HL-60 (cell line): ENCODE measurements around the gene CIRBP.

Experiments
- DNase-seq, 2 experiments: peaks; one replicate each; pipeline ENCODE4 v3.0.0-alpha.2; 2010 to 2020; ENCODE audit warnings: low read depth in 1 of 2, low spot score in 1 of 2
- H3K27ac ChIP-seq: fragments of 250-450 bp; sonication (Bioruptor Pico); replicated peaks from 2 replicates; pipeline ENCODE4 v1.5.1; 2020; ENCODE audit warnings: mild to moderate bottlenecking, moderate library complexity
- H3K27me3 ChIP-seq: fragments of 250-450 bp; sonication (Bioruptor Pico); 2 replicates; pipeline ENCODE4 v1.5.1; 2021; ENCODE audit warnings: mild to moderate bottlenecking, moderate library complexity; ENCODE audit not compliant: insufficient read depth, poor library complexity, severe bottlenecking
- H3K4me3 ChIP-seq: replicated peaks from 2 replicates; pipeline ENCODE4 v1.5.1; 2011; ENCODE audit warnings: mild to moderate bottlenecking, control low read depth, low read length; ENCODE audit not compliant: insufficient read depth
- GABPA ChIP-seq: IDR thresholded peaks from 2 replicates; pipeline ENCODE4 v1.6.1; 2012; ENCODE audit warnings: low read depth
- POLR2AphosphoS5 ChIP-seq: IDR thresholded peaks from 2 replicates; pipeline ENCODE4 v1.6.1; 2012; ENCODE audit warnings: low read depth
- SPI1 ChIP-seq: IDR thresholded peaks from 2 replicates; pipeline ENCODE4 v1.6.1; 2012; ENCODE audit warnings: low read depth, mild to moderate bottlenecking, borderline replicate concordance
- TF ChIP-seq, protein P1 (sequence below): IDR thresholded peaks from one replicate; pipeline ENCODE4 v1.5.1; 2011; ENCODE audit warnings: low read length, control low read depth, inconsistent platforms; ENCODE audit not compliant: insufficient read depth
- TF ChIP-seq, protein P2 (sequence below): IDR thresholded peaks from 2 replicates; pipeline ENCODE4 v1.6.1; 2012; ENCODE audit warnings: low read depth; ENCODE audit not compliant: insufficient replicate concordance

CIRBP gene

GRCh38 chr19:1220976-1221903, 47.9 kb upstream of the CIRBP start:
- TF ChIP-seq GABPA: no peak
- TF ChIP-seq, protein P1, sequence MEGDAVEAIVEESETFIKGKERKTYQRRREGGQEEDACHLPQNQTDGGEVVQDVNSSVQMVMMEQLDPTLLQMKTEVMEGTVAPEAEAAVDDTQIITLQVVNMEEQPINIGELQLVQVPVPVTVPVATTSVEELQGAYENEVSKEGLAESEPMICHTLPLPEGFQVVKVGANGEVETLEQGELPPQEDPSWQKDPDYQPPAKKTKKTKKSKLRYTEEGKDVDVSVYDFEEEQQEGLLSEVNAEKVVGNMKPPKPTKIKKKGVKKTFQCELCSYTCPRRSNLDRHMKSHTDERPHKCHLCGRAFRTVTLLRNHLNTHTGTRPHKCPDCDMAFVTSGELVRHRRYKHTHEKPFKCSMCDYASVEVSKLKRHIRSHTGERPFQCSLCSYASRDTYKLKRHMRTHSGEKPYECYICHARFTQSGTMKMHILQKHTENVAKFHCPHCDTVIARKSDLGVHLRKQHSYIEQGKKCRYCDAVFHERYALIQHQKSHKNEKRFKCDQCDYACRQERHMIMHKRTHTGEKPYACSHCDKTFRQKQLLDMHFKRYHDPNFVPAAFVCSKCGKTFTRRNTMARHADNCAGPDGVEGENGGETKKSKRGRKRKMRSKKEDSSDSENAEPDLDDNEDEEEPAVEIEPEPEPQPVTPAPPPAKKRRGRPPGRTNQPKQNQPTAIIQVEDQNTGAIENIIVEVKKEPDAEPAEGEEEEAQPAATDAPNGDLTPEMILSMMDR: peak; percentile 35
- H3K27ac ChIP-seq: no peak overlapping the region
- no peak for DNase-seq

GRCh38 chr19:1221904-1222255, 47.3 kb upstream of the CIRBP start:
- TF ChIP-seq, protein P1: no peak
- TF ChIP-seq GABPA: no peak
- Histone ChIP-seq H3K4me3 (no peak overlapping the region), H3K27me3 (no peaks in the 10 kb centered on the region), H3K27ac (no peak overlapping the region)
- no peak for DNase-seq

More at GRCh38 chr19:1220976-1221903, 47.9 kb upstream of the CIRBP start:
- H3K27me3 ChIP-seq: no peaks in the 10 kb centered on the region
- H3K4me3 ChIP-seq: no peak overlapping the region

DNA sequence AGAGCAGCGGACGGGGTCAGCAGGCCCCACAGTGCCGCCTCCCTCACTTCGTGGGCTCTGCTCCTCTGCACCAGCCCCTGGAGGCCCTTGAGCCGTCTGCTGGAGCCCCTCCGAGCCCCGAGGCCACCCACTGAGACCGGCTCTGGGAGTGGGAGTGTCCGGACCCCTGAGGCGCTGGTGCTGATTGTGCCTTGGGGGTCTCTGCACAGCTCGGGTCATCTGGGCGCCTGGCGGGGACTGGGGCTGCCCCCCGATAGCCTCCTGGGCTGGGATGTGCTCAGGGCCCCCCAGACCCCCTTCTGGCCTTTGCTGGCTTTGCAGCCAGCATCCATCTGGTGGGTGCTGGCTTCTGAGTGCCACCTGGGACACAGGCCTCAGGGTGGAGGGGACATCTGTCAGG, 46.7 kb upstream of the CIRBP start:
- TF ChIP-seq, protein P1: no peak
- no peak for TF ChIP-seq GABPA
- TF ChIP-seq SPI1: no peak
- no peak for TF ChIP-seq POLR2AphosphoS5
- TF ChIP-seq, protein P2, sequence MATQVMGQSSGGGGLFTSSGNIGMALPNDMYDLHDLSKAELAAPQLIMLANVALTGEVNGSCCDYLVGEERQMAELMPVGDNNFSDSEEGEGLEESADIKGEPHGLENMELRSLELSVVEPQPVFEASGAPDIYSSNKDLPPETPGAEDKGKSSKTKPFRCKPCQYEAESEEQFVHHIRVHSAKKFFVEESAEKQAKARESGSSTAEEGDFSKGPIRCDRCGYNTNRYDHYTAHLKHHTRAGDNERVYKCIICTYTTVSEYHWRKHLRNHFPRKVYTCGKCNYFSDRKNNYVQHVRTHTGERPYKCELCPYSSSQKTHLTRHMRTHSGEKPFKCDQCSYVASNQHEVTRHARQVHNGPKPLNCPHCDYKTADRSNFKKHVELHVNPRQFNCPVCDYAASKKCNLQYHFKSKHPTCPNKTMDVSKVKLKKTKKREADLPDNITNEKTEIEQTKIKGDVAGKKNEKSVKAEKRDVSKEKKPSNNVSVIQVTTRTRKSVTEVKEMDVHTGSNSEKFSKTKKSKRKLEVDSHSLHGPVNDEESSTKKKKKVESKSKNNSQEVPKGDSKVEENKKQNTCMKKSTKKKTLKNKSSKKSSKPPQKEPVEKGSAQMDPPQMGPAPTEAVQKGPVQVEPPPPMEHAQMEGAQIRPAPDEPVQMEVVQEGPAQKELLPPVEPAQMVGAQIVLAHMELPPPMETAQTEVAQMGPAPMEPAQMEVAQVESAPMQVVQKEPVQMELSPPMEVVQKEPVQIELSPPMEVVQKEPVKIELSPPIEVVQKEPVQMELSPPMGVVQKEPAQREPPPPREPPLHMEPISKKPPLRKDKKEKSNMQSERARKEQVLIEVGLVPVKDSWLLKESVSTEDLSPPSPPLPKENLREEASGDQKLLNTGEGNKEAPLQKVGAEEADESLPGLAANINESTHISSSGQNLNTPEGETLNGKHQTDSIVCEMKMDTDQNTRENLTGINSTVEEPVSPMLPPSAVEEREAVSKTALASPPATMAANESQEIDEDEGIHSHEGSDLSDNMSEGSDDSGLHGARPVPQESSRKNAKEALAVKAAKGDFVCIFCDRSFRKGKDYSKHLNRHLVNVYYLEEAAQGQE: no peak
- Histone ChIP-seq H3K27ac (no peak overlapping the region), H3K27me3 (no peaks in the 10 kb centered on the region), H3K4me3 (no peak overlapping the region)
- DNase-seq: no peak

DNA sequence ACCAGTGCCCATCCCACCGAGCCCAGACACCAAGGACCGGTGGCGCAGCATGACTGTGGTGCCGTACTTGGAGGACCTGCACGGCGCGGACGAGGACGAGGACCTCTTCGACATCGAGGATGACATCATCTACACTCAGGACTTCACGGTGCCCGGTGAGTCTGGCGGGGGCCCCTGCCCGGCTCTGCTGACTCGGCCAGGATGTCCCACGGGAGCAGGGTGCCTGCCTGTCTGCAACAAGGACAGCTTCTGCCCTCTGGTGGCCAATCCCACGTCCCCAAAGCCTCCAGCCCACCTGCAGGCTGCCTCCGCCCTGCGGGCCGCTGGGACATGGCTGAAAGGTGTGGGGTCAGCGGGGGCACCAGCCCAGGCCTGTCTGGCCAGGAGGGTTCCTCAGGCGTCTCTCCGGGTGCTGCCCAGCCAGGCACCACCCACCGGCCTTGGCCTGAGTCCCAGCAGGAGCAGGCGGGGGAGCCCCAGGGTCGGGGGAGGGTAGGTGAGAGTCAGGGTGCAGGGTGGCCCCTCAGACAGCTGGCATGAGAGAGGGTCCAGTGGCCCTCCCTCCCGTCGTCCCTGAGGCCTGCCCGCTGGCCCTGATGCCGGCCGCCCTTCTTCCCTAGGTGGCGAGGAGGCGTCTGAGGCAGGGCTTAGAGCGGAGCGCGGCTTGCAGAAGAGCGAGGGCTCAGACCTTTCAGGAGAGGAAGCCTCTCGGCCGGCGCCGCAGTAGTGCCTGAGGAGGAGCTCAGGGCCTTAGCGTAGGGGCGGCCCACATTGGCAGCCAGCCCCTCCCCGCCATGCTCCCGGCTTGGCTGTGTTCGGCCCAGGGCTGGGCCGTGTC, 45.9 kb upstream of the CIRBP start:
- no peak for TF ChIP-seq GABPA
- TF ChIP-seq, protein P1: peak; percentile 25
- DNase-seq: peak in 1 of 2 experiments; percentile 45
- no peaks in the 10 kb centered on the region for H3K27me3 ChIP-seq
- no peak overlapping the region for H3K27ac ChIP-seq
- no peak overlapping the region for H3K4me3 ChIP-seq
